EL (cell line): ENCODE measurements around the gene MARCHF6.
A peak's percentile ranks its signal among the peaks of the same experiment; 100 is the strongest.

Source experiments
- DNase-seq: peaks from one replicate; pipeline ENCODE4 v3.0.0-alpha.2; 2016

MARCHF6 gene, protein sequence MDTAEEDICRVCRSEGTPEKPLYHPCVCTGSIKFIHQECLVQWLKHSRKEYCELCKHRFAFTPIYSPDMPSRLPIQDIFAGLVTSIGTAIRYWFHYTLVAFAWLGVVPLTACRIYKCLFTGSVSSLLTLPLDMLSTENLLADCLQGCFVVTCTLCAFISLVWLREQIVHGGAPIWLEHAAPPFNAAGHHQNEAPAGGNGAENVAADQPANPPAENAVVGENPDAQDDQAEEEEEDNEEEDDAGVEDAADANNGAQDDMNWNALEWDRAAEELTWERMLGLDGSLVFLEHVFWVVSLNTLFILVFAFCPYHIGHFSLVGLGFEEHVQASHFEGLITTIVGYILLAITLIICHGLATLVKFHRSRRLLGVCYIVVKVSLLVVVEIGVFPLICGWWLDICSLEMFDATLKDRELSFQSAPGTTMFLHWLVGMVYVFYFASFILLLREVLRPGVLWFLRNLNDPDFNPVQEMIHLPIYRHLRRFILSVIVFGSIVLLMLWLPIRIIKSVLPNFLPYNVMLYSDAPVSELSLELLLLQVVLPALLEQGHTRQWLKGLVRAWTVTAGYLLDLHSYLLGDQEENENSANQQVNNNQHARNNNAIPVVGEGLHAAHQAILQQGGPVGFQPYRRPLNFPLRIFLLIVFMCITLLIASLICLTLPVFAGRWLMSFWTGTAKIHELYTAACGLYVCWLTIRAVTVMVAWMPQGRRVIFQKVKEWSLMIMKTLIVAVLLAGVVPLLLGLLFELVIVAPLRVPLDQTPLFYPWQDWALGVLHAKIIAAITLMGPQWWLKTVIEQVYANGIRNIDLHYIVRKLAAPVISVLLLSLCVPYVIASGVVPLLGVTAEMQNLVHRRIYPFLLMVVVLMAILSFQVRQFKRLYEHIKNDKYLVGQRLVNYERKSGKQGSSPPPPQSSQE

DNA sequence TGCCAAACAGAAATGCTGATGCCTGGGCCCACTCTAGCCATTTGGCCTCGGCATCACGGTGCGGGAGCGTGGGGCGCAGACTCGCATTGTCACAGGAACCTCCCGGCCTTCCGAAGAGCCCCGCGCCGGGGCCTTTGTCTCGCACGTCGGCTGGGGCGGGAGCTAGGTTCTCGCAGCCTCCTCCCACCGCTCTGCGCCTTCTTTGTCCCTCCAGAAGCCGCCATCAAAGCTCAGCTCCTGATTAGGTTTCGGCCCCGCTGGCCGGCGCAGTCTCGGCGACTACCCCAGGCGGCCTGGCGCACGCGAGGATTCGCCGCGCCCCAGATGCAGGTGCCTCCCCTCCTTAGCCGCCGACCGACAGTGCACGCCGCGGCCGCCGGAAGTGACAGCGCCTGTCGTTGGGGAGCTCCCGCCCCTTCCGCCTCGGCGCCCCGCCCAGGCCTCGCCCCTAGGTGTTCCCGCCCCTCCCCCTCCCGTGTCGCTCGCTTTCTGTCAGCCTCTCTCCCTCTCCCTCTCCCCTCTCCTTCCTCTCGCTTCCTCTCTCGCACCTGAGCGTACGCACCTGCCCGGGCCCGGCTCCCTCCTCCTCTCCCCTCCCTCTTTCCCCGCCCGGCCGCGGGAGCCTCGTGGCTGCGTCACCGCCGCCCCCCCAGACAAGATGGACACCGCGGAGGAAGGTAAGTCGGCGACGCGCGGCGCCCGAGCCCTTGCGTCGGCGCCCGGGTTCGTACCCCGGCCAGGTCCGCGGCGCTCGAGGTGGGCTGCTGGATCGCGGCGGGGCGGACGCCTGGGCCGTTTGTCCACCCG is at the start of gene MARCHF6:
Gene MARCHF6, plus strand, starts transcription at position 455 of the 807 bp plus-strand sequence. Its CDS starts 204 bp downstream, at position 659.
- peak; percentile 93 for DNase-seq

DNA sequence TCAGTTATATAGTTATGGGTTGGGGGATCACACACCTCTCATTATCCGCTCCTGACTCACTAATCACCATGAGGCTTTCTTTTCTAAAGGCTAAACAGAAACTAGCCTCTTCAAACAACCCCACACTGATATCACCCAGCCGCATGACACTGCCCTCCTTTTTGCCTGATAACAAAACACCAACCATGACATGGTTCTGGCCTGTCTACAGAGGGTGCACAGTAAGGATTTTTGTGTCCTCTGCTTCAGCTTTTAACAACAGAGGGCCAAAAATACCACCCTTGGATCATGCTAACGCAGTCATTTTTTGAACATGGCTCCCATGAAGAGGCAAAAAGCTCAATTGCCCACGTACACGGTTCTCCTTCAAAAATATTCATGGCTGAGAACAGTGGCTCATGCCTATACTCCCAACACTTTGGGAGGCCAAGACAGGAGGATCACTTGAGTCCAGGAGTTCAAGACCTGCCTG is 49.8 kb upstream of the MARCHF6 start:
- no peak for DNase-seq

DNA sequence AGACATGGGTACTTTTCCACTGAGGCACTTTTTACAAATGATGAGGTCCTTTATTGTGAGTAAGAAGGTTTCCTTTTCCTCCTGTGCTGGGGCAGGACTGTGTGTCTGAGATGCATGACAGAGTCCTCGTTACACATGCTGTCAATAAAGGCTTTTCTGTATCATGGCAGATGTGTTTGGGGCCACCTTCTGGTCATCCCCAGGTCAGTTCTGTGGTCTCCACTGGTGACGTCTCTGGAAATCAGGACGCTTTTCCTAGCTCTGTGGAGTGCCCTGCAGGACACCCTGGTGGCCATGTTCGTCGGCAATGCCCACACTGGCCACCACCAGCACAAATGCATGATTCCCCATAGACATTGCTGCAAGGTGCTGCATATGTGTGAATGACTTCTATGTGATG is 48.6 kb upstream of the MARCHF6 start:
- no peak for DNase-seq

DNA sequence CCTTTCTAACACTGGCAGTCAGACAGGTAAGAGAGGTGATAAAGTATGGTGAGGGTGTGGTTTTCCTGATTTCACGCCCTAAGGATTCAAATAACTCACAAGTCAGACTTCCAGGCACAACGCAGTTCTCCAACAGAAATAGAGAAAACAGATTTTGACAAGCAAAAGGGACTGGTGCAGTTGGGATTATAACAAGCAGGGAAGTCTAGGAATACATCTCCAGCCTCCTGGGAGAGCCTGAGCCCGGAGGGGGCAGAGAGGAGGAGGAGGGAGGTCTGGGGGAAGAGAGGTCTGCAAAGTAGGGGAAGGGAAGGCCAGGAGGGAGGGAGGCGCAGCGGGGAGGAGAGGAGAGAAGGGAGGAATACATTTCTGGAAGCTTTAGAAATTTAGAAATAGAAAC is 47.4 kb upstream of the MARCHF6 start:
- DNase-seq, result no peak

DNA sequence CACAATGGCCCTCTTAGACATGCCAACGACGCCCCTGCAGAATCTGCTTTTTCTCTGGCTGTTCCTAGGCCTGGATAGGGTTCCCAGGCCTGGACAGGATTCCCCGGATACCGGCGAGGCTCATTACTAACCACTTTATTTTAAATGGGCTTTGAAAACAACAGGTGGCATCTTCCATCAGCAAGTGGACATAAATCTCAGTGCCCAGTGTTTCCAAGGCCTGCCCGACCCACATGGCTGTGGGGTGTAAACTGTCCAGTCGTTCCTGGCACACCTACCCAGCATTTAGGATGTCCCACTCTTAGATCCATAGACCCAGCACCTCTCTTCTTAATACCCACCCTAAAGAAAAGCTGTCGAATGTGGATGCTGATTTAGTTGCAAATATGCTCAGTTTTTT is 46.7 kb upstream of the MARCHF6 start:
- DNase-seq, result no peak

DNA sequence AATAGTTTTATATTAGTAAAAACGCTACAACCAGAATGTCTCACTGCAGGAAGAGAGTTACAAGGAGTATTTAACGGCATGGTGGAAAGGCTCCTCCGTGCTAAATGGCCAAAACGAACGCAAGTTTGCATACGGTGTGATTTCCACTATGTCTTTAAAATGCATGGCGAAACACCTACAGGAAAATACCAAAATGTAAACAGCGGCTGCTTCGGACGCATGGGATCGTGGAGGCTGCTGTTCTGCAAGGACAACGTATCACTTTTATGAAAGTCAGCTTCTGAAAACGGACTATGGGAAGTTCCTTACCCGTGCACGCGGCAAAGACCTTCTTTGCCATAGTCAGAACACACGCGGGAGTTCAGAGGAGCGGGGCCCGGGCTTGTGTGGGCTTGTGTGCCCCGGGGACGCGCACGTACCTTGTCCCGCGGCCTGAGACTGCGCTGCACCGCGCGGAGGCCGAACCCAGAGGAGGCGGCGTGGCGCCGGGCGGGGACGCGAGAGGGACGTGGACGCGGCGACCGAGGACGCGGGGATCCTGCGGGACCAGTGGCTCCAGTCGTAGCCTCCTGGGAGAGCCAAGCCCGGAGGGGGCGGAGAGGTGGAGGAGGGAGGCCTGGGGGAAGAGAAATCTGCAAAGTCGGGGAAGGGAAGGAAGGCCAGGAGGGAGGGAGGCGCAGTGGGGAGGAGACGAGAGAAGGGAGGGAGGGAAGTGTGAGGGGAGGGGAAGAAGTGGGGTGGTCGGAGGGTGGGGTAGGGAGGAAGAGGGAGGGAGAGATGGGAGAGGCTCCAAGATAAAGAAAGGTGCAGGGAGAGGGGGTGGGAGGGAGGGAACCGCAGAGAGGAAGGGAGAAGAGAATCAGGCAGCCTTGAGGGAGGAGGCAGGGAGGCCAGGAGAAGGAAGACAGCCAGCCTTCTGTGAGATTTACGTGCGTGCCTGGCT is 46.0 kb upstream of the MARCHF6 start, which contains the start of gene CMBL:
Gene CMBL, minus strand, starts transcription at position 697 of the 943 bp plus-strand sequence. CDS start 17,140 bp downstream, outside the sequence.
- DNase-seq, result peak; percentile 68

DNA sequence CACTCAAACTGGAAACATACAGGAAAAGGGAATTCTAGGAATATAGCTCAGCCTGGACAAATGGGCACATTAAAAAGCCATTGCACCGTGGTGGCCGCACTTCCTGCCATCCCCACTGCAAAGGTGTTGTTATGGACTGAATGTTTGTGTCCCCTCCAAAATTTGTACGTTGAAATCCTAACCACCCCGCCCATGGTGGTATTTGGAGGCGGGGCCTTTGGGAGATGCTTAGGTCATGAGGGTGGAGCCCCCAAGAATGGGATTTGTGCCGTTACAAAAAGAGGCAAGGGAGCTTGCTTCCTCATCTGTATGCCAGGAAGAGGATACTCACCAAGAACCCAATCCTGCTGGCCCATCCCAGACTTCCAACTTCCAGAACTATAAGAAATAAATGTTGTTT is 44.7 kb upstream of the MARCHF6 start:
- DNase-seq, result no peak

DNA sequence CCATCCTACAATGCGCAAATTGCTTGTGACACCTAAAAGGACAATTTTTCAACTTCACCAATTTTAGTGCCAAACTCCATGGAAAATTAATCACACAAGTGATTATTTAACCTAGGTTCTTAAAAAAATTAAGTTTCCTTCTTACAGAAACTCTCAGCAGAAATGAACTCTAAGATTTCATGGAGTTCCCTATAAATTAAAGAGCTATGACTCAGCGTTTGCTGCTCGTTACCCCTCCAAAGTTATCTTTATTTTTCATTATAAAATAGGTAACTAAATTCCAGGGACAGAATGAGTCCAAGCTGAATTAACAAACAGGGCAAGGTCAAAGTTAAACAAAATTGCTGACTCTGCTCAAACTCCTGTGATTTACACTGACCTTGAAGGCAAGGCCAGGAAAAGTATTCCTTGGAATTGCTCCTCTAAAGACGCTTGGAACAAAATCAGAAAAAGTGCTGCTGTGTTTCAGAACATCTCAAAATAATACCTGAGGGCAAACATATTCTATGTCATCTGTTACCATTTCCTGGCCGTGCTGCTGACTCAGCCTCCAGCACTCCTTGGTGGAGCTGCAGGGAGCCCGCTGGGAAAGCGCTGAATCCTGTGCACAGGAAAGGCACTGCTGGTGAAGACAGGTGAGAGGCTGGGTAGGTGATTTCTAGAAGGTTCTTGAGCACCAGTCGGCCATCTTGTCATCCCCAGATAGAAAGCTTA is 43.3 kb upstream of the MARCHF6 start:
- peak; percentile 86 for DNase-seq

DNA sequence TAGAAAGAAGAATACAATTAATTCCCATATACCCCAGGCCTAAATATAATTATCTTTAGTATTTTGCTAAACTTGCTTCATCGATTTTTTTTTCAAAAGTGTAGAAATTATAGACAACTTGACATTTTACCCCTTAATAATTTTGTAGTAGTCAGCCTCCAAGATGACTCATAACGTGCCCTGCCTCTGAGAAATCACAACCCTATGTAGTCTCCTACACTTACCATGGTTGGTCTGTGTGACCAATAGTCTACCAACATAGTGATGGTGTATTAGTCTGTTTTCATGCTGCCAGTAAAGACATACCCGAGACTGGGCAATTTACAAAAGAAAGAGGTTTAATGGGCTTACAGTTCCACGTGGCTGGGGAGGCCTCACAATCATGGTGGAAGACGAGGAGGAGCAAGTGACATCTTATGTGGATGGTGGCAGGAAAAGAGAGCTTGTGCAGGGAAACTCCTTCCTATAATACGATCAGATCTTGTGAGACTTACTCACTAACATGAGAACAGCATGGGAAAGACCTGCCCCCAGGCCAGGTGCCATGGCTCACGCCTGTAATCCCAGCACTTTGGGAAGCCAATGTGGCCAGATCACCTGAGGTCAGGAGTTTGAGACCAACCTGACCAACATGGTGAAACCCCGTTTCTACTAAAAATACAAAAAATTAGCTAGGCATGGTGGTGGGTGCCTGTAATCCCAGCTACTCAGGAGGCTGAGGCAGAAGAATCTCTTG is 42.5 kb upstream of the MARCHF6 start:
- peak; percentile 63 for DNase-seq

DNA sequence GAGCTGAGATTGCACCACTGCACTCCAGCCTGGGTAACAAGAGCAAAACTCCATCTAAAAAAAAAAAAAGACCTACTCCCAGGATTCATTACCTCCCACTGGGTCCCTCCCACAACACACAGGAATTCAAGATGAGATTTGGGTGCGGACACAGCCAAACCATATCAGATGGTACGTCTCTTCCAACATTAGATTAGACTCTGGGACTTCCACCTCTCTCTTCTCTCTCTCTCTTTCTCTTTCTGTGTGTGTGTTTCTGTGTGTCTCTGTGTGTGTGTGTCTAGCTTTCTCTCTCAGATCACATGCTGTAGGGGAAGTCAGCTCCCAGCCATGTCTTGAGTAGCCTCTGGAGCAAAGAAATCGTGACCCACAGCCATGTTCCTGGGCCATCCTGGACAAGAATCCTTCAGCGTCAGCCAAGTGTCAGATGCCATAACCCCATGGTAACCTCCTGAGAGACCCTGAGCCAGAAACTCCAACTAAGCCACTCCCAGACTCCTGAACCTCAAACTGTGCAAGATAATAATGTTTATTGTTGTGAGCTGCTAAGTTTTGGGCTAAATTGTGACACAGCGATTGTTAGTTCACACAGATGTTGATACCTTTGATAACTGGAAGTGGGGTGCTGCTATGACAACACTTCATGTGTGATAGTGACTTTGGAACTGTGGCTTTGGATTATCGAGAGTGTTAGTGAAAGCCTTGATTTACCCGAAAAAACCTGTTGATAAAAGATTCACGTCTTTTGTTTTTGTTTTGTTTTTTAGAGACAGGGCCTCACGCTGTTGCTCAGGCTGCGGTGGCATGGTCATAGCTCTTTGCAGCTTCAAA is 41.7 kb upstream of the MARCHF6 start:
- DNase-seq, result no peak

DNA sequence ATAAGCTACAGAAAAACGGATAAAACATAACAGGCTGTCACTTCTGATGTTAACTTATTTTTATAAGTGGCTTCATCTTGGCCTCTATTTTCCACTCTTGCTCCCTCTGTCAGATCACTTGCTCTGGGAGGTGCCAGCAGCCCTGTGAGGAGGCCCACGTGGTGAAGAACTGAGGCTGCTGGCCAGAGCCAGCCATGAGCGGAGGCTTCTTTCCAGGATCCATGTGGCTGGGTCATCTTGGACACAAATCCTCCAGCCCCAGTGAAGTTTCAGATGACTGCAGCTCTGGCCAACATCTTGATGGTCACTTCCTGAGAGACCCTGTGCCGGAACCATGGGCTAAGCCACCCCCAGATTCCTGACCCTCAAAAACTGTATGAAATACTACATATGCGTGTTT is 38.3 kb upstream of the MARCHF6 start:
- DNase-seq, result no peak

DNA sequence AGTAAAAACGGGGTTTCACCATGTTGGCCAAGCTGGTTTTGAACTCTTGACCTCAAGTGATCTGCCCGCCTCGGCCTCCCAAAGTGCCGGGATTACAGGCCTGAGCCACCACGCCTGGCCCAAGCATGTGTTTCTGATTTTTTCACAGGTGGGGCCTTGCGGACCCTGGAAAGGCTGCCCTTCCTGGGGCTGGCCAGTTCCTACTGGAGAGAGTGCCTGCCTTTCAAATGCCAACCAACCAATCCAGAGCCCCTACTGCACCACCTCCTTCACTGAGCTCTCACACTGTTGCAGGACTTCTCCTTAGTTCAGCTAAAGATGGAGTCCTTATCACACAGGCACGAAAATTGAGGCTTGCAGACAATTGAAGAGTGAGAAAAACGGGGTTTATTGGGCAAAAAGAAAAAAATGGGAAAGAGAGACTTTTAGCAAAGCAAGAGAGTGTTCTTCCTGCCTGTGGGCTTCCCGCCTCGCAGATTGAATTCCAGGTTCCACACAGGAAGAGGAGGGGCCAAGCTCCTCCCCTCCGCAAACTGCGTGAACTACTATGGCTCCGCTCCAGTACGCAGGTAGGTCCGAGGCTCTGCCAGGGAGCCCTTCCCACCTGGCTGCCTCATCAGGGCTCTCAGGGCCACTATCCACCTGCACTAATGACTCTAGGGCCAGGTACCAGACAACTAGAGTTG is 37.5 kb upstream of the MARCHF6 start:
- no peak for DNase-seq

DNA sequence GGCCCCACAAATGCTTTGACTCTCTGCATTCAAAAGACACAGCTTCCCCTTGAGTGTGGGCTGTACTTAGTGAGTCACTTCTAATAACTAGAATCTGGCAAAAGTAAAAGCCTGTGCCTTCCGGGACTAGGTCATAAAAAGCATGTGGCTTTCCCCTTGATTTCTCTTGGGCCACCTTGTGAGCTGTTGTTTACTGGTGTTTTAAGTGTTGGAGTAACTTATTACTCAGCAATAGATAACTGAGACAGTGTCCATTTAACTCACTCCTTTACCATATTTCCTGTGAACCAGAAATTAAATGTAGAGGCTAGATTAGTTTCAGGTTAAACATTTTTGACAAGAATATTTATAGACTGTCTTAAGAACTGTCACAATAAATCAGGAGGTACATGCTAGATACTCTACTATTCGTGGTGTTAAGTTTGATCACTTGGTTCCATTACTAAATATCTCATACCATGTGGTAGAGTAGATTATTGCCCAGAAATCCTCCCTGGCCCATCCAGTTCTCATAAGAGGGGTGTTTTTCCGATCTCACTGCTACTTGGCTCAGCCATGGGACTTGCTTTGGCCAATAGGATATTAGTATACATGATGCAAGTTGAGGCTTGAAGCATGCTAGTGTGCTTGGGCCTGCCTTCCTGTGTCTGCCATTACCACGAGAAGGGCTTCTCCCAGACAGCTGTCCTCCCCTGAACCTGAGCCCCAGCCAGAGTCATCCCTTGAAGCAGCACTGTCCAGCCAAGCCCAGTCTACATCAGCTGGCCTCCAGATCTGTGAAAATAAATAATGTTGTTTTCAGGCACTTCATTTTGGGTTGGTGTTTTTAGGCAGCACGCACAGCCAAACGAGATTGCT is 35.4 kb upstream of the MARCHF6 start:
- DNase-seq, result peak; percentile 56

DNA sequence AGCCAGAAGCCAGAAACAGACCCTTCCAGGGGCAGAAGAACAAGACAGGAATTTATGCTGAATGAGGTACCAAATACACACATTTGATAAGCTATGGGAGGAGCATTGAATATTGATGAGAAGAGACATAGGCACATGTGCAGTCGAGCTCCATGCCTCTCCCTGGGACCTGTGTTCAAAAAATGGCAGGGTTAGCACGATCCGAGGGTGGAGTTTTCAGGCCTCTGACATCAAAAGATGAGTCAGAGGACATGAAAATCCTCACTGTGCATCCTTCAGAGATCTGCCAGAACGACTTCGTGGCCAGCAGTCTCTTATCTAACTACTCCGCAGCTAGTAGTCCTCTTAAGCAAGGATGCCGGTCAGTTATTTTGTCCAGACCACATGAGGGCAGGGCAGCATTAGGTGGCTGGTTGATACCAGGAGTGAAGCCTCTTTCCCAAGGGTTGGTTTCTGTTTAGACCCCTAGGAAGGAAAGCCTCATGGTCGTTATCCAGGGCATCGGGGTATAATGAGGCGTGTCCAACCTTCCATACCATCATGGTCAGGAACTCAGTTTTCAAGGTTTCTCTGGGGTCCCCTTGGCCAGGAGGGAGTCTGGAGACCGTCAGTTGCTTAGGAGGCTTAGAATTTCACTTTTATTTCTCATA is 34.2 kb upstream of the MARCHF6 start:
- DNase-seq, result no peak

DNA sequence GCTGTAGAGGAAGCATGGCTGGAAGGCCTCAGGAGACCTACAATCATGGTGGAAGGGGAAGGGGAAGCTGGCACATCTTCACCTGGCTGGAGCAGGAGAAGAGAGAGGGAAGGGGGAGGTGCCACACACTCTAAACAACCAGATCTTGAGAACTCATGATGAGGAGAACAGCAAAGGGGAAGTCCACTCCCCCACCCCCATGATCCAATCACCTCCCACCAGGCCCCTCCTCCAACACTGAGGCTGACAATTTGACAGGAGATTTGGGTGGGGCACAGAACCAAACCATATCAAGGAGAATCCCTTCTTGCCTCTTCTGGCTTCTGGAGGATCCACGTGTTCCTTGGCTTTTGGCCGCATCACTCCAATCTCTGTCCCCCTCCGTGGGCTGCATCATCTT is 32.7 kb upstream of the MARCHF6 start:
- no peak for DNase-seq

DNA sequence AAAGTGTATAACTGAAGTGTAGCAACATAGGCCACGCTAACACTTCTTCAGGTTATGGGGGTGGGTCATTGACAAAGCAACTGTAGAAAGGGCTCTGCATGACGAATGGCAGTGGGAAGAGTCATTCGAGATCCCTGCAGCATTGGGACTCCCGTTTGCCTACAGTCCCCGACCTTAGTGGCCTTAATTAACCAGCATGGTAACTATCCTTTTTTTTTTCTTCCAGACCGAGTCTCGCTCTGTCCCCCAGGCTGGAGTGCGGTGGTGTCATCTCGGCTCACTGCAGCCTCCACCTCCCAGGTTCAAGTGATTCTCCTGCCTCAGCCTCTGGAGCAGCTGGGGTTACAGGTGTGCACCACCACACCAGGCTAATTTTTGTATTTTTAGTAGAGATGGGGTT is 31.6 kb upstream of the MARCHF6 start:
- no peak for DNase-seq
